Epithelial cell of proximal tubule (primary cell): Measurements from ENCODE around the gene GJB1. TPM values are rescaled to one million over a fixed set of nuclear protein-coding genes. Genes with fewer than 3 reads are reported as not detected.
A peak's percentile ranks its signal among the peaks of the same experiment; 100 is the strongest.
"Not testable (repeated sequence)": the region's sequence is repeated elsewhere in the genome, so short reads cannot be mapped to it uniquely, and the experiment has no call there.

Experiments used
- DNase-seq: peaks from one replicate; pipeline ENCODE4 v3.0.0-alpha.2; 2011; ENCODE audit warnings: low read depth
- H3K4me3 ChIP-seq: 2 replicates; pipeline ENCODE4 v1.5.1; 2011; ENCODE audit warnings: low read depth, mild to moderate bottlenecking, low read length
- CTCF ChIP-seq: conservative IDR thresholded peaks from 2 replicates; pipeline ENCODE4 v1.5.1; 2012; ENCODE audit warnings: low read depth, mild to moderate bottlenecking, low read length
- total RNA-seq: library from RNA; depleted of rRNA; stranded (reverse); fragments of >200 nt; gene quantifications from 2 replicates; pipeline ENCODE4 v1.2.3, GENCODE V29; 2015

Gene GJB1
- 0.07 and 0.40 TPM in 2 replicates for total RNA-seq

- no peak for TF ChIP-seq CTCF
- no peak for DNase-seq
- no peak within 1 kb of the TSS for H3K4me3 ChIP-seq
Measured at GRCh38 chrX:71222929-71223328, at the start of gene GJB1. Gene GJB1, plus strand, starts transcription at chrX:71223224. Its CDS starts 484 bp downstream, at chrX:71223708.

GRCh38 chrX:71173440-71173839 lies 49.6 kb upstream of the GJB1 start:
- TF ChIP-seq CTCF = no peak
- H3K4me3 ChIP-seq = no peak overlapping the region

GRCh38 chrX:71174795-71175194 lies 48.2 kb upstream of the GJB1 start:
- no peak for DNase-seq
- TF ChIP-seq CTCF = no peak
- H3K4me3 ChIP-seq = no peak overlapping the region

More at GRCh38 chrX:71173440-71173839, 49.6 kb upstream of the GJB1 start:
- DNase-seq = no peak

GRCh38 chrX:71175531-71175930 lies 47.5 kb upstream of the GJB1 start:
- H3K4me3 ChIP-seq = no peak overlapping the region
- no peak for TF ChIP-seq CTCF
- DNase-seq = no peak

- no peak for TF ChIP-seq CTCF
- DNase-seq = no peak
- H3K4me3 ChIP-seq = no peak overlapping the region
Measured at GRCh38 chrX:71177327-71177726, 45.7 kb upstream of the GJB1 start.

- no peak overlapping the region for H3K4me3 ChIP-seq
- peak; percentile 62 for TF ChIP-seq CTCF
- DNase-seq = no peak
Measured at GRCh38 chrX:71178908-71179307, 44.1 kb upstream of the GJB1 start.

- H3K4me3 ChIP-seq, DNase-seq: not testable (repeated sequence)
Measured at GRCh38 chrX:71180579-71181265, 42.3 kb upstream of the GJB1 start.
